Aortic smooth muscle cell (primary cell): ENCODE data around the gene CDON. TPM values are rescaled to one million over a fixed set of nuclear protein-coding genes. Genes with fewer than 3 reads are reported as not detected.

ENCODE experiments used
- total RNA-seq: library from RNA; depleted of rRNA; stranded (reverse); fragments of >200 nt; gene quantifications from 2 replicates; pipeline ENCODE4 v1.2.3, GENCODE V29; 2014

Gene CDON, protein sequence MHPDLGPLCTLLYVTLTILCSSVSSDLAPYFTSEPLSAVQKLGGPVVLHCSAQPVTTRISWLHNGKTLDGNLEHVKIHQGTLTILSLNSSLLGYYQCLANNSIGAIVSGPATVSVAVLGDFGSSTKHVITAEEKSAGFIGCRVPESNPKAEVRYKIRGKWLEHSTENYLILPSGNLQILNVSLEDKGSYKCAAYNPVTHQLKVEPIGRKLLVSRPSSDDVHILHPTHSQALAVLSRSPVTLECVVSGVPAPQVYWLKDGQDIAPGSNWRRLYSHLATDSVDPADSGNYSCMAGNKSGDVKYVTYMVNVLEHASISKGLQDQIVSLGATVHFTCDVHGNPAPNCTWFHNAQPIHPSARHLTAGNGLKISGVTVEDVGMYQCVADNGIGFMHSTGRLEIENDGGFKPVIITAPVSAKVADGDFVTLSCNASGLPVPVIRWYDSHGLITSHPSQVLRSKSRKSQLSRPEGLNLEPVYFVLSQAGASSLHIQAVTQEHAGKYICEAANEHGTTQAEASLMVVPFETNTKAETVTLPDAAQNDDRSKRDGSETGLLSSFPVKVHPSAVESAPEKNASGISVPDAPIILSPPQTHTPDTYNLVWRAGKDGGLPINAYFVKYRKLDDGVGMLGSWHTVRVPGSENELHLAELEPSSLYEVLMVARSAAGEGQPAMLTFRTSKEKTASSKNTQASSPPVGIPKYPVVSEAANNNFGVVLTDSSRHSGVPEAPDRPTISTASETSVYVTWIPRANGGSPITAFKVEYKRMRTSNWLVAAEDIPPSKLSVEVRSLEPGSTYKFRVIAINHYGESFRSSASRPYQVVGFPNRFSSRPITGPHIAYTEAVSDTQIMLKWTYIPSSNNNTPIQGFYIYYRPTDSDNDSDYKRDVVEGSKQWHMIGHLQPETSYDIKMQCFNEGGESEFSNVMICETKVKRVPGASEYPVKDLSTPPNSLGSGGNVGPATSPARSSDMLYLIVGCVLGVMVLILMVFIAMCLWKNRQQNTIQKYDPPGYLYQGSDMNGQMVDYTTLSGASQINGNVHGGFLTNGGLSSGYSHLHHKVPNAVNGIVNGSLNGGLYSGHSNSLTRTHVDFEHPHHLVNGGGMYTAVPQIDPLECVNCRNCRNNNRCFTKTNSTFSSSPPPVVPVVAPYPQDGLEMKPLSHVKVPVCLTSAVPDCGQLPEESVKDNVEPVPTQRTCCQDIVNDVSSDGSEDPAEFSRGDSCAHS (N-terminal part only)
- total RNA-seq, result 6.7 and 7.7 TPM in 2 replicates

DNA sequence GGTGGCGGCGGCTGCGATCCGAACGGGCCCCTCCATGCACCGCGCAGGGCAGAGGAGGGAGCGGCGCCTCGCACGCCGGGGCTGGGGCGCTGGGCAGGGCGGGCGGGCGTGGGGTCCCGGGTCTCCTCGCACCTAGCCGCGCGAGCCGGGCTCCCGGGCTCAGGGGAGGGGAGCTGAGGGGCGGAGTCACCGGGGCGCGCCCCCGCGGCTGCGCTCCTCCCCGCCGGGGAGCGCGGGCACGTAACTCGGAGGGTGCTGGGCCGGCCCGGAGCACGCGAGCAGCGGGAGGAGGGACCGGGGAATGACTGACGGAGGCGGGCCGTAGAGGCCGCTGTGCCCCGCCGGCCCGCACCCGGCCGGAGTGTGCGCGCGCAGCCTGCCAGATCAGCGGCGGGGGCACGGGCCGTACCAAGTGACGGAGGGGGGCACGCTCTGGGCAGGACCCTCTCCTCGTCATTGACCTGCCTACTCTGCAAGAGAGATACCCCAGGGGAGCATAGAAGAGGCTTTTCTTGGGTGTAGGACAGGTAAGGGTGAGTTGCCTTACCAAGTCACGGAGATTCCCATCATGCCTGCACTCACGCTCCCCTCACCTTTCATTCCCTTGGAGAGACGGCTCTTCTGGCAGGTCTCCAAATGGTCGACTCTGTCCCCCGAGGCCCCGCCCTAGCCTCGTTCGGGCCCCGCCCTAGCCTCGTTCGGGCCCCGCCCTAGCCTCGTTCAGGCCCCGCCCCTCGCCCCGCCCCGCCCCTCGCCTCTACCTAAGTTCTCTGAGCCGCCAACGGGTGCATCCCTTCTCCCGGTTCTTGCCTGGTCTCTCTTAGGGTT is at the start of gene CDON:
TSS of gene CDON (minus strand) at position 188 of the 828 bp plus-strand sequence. CDS start 39,390 bp downstream, outside the sequence.

DNA sequence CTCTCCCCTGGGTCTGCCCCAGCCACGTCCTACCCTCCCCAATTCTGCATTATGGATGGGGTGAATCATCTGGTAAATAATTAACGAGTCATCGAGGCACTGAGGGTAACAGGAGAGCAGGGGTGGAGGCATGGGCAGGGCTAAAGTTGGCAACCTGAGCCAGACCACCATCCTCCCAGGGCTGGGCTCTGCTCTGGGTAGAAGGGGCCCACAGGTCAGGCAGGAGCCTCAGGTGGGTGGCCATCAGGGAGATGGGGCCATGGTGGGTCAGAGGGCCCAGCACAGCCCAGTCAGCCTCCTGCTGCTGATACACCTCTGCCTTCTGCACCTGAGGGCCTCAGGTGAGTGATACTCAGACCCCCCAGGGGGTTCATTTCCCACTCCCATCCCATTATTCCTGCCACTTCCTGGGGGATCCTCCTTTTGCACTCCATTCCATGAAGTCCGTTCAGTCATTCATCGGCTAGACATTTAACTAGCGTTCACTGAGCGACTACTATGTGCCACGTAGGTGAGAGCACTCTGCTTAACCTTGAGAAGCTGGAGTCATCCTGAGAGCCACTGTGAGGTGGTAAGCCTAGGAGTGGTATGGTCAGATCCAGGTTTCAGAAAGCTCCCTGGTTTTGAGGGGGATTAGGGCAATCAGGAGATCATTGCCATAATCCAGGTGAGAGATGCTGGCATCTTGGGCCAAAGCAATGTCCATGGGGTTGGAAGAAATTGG is 116.7 kb downstream of the CDON start, which contains the start of gene VSIG10L2:
TSS of gene VSIG10L2 (plus strand) at position 248 of the 724 bp plus-strand sequence. CDS start at position 260, 12 bp downstream.

Other genes with a start within 250 kb of the CDON start
- gene PATE4, start 229.6 kb downstream of the CDON start, total RNA-seq, result not detected in 2 replicates
- gene HYLS1, start 175.2 kb downstream of the CDON start, total RNA-seq, result 6.2 and 10.0 TPM in 2 replicates
- 8.6 and 11.4 TPM in 2 replicates for gene PUS3, start 159.7 kb downstream of the CDON start, total RNA-seq
- 0.06 TPM in 1 of 2 replicates, not detected in the other for gene DDX25, start 158.4 kb downstream of the CDON start, total RNA-seq
- not detected in 2 replicates for gene VSIG10L2, start 116.8 kb downstream of the CDON start, total RNA-seq
- gene RPUSD4, start 148.8 kb upstream of the CDON start, total RNA-seq, result 21.5 and 23.4 TPM in 2 replicates
- 16.8 and 17.0 TPM in 2 replicates for gene FAM118B, start 148.9 kb upstream of the CDON start, total RNA-seq
- 63.9 and 76.1 TPM in 2 replicates for gene SRPRA, start 206.0 kb upstream of the CDON start, total RNA-seq
- gene FOXRED1, start 206.3 kb upstream of the CDON start, total RNA-seq, result 10.7 and 14.9 TPM in 2 replicates
- 3.3 and 4.3 TPM in 2 replicates for gene TIRAP, start 220.2 kb upstream of the CDON start, total RNA-seq
- gene DCPS, start 241.2 kb upstream of the CDON start, total RNA-seq, result 11.2 and 14.1 TPM in 2 replicates